Kidney epithelial cell (primary cell): ENCODE measurements around the gene CD274. TPM values are rescaled to one million over a fixed set of nuclear protein-coding genes. Genes with fewer than 3 reads are reported as not detected.
"Not testable (repeated sequence)": the region's sequence is repeated elsewhere in the genome, so short reads cannot be mapped to it uniquely, and the experiment has no call there.

Experiments
- DNase-seq: peaks from one replicate; pipeline ENCODE4 v3.0.0-alpha.2; 2010; ENCODE audit warnings: low read depth
- H3K27me3 ChIP-seq: 2 replicates; pipeline ENCODE4 v1.6.0; 2011; ENCODE audit warnings: low read length; ENCODE audit not compliant: control insufficient read depth, insufficient read depth
- H3K36me3 ChIP-seq: 2 replicates; pipeline ENCODE4 v1.5.1; 2011; ENCODE audit warnings: low read length; ENCODE audit not compliant: control insufficient read depth, insufficient read depth
- H3K4me3 ChIP-seq: 2 replicates; pipeline ENCODE4 v1.5.1; 2011; ENCODE audit warnings: low read depth, mild to moderate bottlenecking, control low read depth, low read length
- total RNA-seq: library from RNA; depleted of rRNA; stranded (reverse); fragments of >200 nt; gene quantifications from 2 replicates; pipeline ENCODE4 v1.2.3, GENCODE V29; 2015
- TF ChIP-seq, protein P1 (sequence below): IDR thresholded peaks from 2 replicates; pipeline ENCODE4 v1.5.1; 2011; ENCODE audit warnings: mild to moderate bottlenecking, moderate library complexity, low read length, control low read depth, inconsistent platforms; ENCODE audit not compliant: insufficient read depth, poor library complexity, severe bottlenecking

The CD274 gene
- total RNA-seq, 1 donor from 2014 or later: 7.7 TPM

DNA sequence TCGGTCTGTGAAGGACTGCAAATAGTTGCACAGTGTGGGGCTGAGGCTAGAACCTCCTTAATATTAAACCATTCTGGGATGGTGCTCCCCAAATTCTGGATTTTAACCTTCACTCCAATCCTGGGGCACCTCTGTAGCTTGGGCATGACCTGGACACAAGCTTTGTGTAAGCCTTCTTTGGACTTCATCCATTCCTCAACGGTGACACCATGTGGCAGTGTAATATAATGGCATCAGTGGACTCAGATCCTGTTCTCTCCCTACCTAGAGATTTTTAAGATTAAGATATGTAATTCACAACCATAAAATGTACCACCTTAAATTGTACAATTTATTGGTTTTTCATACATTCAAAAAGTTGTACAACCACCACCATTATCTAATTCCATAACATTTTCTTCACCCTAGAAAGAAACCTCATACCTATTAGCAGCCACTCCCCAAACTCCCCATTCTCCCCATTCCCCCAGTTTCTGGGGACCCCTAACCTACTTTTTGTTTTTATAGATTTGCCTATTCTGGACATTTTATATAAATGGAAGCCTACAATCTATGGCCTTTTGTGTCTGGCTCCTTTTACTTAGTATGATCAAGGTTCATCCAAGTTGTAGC lies 7.8 kb upstream of the CD274 start:
- H3K4me3 ChIP-seq: no peak overlapping the region
- TF ChIP-seq, protein P1, sequence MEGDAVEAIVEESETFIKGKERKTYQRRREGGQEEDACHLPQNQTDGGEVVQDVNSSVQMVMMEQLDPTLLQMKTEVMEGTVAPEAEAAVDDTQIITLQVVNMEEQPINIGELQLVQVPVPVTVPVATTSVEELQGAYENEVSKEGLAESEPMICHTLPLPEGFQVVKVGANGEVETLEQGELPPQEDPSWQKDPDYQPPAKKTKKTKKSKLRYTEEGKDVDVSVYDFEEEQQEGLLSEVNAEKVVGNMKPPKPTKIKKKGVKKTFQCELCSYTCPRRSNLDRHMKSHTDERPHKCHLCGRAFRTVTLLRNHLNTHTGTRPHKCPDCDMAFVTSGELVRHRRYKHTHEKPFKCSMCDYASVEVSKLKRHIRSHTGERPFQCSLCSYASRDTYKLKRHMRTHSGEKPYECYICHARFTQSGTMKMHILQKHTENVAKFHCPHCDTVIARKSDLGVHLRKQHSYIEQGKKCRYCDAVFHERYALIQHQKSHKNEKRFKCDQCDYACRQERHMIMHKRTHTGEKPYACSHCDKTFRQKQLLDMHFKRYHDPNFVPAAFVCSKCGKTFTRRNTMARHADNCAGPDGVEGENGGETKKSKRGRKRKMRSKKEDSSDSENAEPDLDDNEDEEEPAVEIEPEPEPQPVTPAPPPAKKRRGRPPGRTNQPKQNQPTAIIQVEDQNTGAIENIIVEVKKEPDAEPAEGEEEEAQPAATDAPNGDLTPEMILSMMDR: peak; percentile 59
- H3K36me3 ChIP-seq: no peaks in the 10 kb centered on the region
- H3K27me3 ChIP-seq: no peaks in the 10 kb centered on the region
- no peak for DNase-seq

DNA sequence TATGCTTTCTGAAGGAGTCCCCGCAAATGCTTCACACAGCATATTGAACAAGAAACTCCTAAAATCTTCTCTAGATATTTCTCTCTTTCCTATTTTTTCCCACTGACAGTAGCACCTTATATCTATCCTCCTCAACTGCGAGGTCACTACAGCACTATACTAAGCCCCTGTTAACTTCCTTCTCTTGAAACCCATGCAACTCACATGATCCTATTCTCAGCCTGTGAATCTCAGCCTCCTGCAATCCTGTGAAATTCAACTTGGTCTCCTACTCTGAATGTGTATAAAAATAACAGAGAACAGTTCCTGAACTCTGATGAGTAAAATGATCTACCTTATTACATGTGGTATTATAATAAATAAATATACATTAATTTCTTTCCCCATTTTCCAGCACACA lies 6.5 kb upstream of the CD274 start:
- Histone ChIP-seq H3K36me3 (no peaks in the 10 kb centered on the region), H3K27me3 (no peaks in the 10 kb centered on the region), H3K4me3 (no peak overlapping the region)
- DNase-seq: no peak
- TF ChIP-seq, protein P1: no peak

GRCh38 chr9:5445096-5445495 lies 5.2 kb upstream of the CD274 start:
- not testable (repeated sequence) for H3K36me3 ChIP-seq, H3K4me3 ChIP-seq, H3K27me3 ChIP-seq, DNase-seq

- no peak overlapping the region for H3K4me3 ChIP-seq
- no peaks in the 10 kb centered on the region for H3K27me3 ChIP-seq
- no peak for DNase-seq
- TF ChIP-seq, protein P1: no peak
- H3K36me3 ChIP-seq: no peaks in the 10 kb centered on the region
These were observed 4.5 kb upstream of the CD274 start for GRCh38 chr9:5445886-5446285.

DNA sequence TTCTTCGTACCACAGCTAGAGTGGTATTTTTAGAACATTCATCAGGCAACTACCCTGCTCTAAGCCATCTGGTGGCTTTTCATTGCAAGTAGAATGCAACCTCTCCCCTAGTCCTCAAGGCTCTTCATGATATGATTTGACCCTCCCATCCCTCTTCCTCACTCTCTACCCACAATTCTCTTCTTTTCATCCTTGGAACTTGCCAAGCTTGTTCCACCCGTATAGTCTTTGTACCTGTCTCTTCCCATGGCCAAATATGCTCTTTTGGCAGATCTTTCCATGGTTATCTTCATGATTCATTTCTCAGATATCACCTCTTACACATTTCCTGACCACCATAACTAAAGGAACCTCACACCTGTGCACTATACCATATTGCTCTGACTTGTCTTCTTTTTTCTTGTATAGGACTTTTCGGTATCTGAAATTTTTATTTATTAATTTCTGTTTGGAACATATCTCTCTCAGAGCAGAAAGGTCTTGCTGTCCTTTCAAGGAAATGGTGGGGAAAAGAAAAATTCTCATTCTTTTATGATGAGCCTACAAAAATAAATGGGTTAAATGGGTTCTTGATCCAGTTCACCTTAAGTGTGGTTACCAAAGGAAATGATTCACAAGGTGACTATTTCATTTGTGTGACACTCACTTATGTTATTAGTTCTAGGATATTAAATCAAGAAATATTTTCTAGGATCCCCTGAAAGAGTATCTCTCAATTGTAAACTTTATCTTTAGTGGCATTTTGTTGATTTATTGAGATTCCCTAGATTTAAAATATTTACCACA lies 3.7 kb upstream of the CD274 start:
- Histone ChIP-seq H3K27me3 (no peaks in the 10 kb centered on the region), H3K4me3 (no peak overlapping the region), H3K36me3 (no peaks in the 10 kb centered on the region)
- TF ChIP-seq, protein P1: no peak
- DNase-seq: no peak

DNA sequence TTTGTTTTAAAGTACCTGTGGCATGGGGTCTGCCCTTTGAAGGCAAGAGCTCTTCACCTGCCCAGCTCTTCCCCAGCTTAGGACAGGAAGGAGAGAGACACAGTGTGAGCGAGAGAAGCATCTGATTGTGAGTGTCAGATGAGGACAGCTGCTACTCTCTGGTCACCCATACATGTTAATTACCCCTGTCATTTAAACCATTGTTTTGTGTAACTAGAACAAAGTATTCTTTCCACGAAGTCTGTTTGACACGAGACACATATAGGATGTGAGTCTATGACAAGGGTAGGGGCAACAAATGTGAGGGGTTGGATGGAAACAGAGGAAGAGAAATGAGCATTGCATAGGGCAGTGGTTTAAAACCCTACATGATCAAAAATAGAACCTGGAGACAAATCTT lies 3.0 kb upstream of the CD274 start:
- Histone ChIP-seq H3K4me3 (no peak overlapping the region), H3K36me3 (no peaks in the 10 kb centered on the region), H3K27me3 (no peaks in the 10 kb centered on the region)
- TF ChIP-seq, protein P1: no peak
- no peak for DNase-seq
